ENCODE measurements around the gene CD164L2. TPM values are rescaled to one million over a fixed set of nuclear protein-coding genes. Genes with fewer than 3 reads are reported as not detected.

The CD164L2 gene
- total and polyA plus RNA-seq, 2 donors from 2014 or later = 0.63 to 1.1 TPM

DNA sequence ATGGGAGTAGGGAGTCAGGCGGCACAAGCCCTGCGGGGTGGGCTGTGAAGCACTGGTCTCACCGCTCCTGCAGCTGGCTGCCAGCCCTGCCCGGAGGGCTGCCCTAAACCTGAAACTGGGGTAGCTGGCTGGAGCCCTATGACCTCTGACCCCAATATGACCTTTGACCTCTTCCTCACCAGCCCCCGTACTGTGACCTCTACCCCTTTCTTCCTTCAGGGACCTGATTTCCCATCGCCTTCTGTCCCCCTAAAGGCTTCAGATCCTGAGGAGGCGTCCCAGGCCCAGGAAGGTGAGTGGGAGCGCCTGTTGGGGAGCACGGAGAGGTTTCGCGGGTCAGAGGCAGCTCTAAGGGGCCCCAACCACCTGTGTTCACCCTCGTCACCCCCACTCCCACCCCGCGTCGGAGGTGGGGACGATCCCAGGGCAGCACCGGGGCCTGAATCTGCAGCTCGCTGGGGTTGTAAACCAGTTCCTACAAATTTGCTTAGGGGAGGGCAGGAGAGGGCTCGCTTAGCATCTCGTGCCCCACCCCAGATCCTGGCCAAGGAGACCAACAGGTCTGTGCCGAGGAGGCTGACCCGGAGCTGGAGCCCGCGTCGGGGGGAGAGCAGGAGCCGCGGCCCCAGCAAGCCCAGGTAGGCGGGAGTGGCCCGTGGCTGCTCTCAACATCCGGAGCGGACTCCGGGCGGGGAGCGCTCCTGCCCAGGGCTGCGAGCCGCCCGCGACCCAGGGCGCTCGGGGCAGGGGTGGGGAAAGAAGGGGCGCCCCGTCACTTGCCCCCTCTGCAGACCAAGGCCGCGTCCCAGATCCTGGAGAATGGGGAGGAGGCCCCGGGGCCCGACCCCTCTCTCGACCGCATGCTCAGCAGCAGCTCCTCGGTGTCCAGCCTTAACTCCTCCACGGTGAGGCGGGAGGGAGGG, 34.0 kb downstream of the CD164L2 start:
- FAIRE-seq = no peak
- intact Hi-C loops (cut with DNase I) = no loop called here
- DNase-seq = peak; percentile 72 to 87 (median 78)

GRCh38 chr1:27346991-27347624, 36.0 kb downstream of the CD164L2 start:
- H3K4me1 ChIP-seq (ENCODE audit: control insufficient read depth in 2 of 3, insufficient read depth in 2 of 3, low read depth in 1 of 3, low read length in 3 of 3) = peaks cover 0 to 17% (median 5%) of the 10 kb centered on the region in 3 donors
- DNase-seq = no peak

More for the DNA sequence above, 34.0 kb downstream of the CD164L2 start:
- Histone ChIP-seq H3K9me3 (ENCODE audit: control insufficient read depth in 2 of 3, insufficient read depth in 1 of 3, low read length in 3 of 3) (no peaks in the 10 kb centered on the region), H3K4me3 (ENCODE audit: low read length in 3 of 3) (peak overlapping the region in 1 of 3 donors; percentile 44), H3K4me1 (ENCODE audit: control insufficient read depth in 2 of 3, insufficient read depth in 2 of 3, low read depth in 1 of 3, low read length in 3 of 3) (peaks cover 0 to 17% (median 5%) of the 10 kb centered on the region in 3 donors), H3K27me3 (ENCODE audit: control insufficient read depth, insufficient read depth, low read length) (no peaks in the 10 kb centered on the region), H3K36me3 (ENCODE audit: control insufficient read depth in 2 of 3, insufficient read depth in 3 of 3, low read length in 3 of 3) (no peaks in the 10 kb centered on the region), H3K9ac (ENCODE audit: low read length in 3 of 3) (peak overlapping the region in 1 of 3 donors; percentile 51), H3K27ac (ENCODE audit: low read depth in 2 of 2, low read length in 2 of 2) (no peak overlapping the region)
- TF ChIP-seq, protein P1, sequence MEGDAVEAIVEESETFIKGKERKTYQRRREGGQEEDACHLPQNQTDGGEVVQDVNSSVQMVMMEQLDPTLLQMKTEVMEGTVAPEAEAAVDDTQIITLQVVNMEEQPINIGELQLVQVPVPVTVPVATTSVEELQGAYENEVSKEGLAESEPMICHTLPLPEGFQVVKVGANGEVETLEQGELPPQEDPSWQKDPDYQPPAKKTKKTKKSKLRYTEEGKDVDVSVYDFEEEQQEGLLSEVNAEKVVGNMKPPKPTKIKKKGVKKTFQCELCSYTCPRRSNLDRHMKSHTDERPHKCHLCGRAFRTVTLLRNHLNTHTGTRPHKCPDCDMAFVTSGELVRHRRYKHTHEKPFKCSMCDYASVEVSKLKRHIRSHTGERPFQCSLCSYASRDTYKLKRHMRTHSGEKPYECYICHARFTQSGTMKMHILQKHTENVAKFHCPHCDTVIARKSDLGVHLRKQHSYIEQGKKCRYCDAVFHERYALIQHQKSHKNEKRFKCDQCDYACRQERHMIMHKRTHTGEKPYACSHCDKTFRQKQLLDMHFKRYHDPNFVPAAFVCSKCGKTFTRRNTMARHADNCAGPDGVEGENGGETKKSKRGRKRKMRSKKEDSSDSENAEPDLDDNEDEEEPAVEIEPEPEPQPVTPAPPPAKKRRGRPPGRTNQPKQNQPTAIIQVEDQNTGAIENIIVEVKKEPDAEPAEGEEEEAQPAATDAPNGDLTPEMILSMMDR (IDR thresholded peaks at IDR 0.05; ENCODE audit: borderline replicate concordance, extremely low read depth, insufficient read depth) = no peak

GRCh38 chr1:27346357-27346756, 36.8 kb downstream of the CD164L2 start:
- TF ChIP-seq, protein P1 (IDR thresholded peaks at IDR 0.05; ENCODE audit: borderline replicate concordance, extremely low read depth, insufficient read depth) = no peak
- FAIRE-seq (no peak), DNase-seq (no peak)
- no peaks in the 10 kb centered on the region for H3K36me3 ChIP-seq (ENCODE audit: control insufficient read depth in 2 of 3, insufficient read depth in 3 of 3, low read length in 3 of 3)
- H3K27me3 ChIP-seq (ENCODE audit: control insufficient read depth, insufficient read depth, low read length) = no peaks in the 10 kb centered on the region
- no peak overlapping the region for H3K27ac ChIP-seq (ENCODE audit: low read depth in 2 of 2, low read length in 2 of 2)
- H3K4me3 ChIP-seq (ENCODE audit: low read length in 3 of 3) = no peak overlapping the region
- H3K9ac ChIP-seq (ENCODE audit: low read length in 3 of 3) = no peak overlapping the region
- intact Hi-C loops (cut with DNase I) = no loop called here
- no peaks in the 10 kb centered on the region for H3K9me3 ChIP-seq (ENCODE audit: control insufficient read depth in 2 of 3, insufficient read depth in 1 of 3, low read length in 3 of 3)
- H3K4me1 ChIP-seq (ENCODE audit: control insufficient read depth in 2 of 3, insufficient read depth in 2 of 3, low read depth in 1 of 3, low read length in 3 of 3) = peaks cover 0 to 19% (median 5%) of the 10 kb centered on the region in 3 donors

More at GRCh38 chr1:27346991-27347624, 36.0 kb downstream of the CD164L2 start:
- Histone ChIP-seq H3K27ac (ENCODE audit: low read depth in 2 of 2, low read length in 2 of 2) (no peak overlapping the region), H3K9me3 (ENCODE audit: control insufficient read depth in 2 of 3, insufficient read depth in 1 of 3, low read length in 3 of 3) (no peaks in the 10 kb centered on the region), H3K36me3 (ENCODE audit: control insufficient read depth in 2 of 3, insufficient read depth in 3 of 3, low read length in 3 of 3) (no peaks in the 10 kb centered on the region), H3K4me3 (ENCODE audit: low read length in 3 of 3) (no peak overlapping the region), H3K9ac (ENCODE audit: low read length in 3 of 3) (no peak overlapping the region), H3K27me3 (ENCODE audit: control insufficient read depth, insufficient read depth, low read length) (no peaks in the 10 kb centered on the region)
- intact Hi-C loops (cut with DNase I) = no loop called here
- TF ChIP-seq, protein P1 (IDR thresholded peaks at IDR 0.05; ENCODE audit: borderline replicate concordance, extremely low read depth, insufficient read depth) = no peak
- FAIRE-seq = no peak
